ENCODE measurements around the gene CTDSPL. TPM values are rescaled to one million over a fixed set of nuclear protein-coding genes. Genes with fewer than 3 reads are reported as not detected.

The CTDSPL gene
- total and polyA plus RNA-seq, 7 donors = 19.1 to 69.1 (median 46.3) TPM

- WGBS, 2 donors = 51 to 88% methylated on average over 1 of the region's 1 CpG
- no peak overlapping the region for H3K4me3 ChIP-seq
- H3K36me3 ChIP-seq = no peaks in the 10 kb centered on the region
- H3K9me3 ChIP-seq = peaks cover 0 to 3% (median 2%) of the 10 kb centered on the region in 4 donors
- no peak for TF ChIP-seq CTCF (IDR thresholded peaks at IDR 0.05)
- no peak for TF ChIP-seq POLR2A (IDR thresholded peaks at IDR 0.05)
- TF ChIP-seq POLR2AphosphoS5 (IDR thresholded peaks at IDR 0.05) = no peak
- no peak for TF ChIP-seq EP300 (IDR thresholded peaks at IDR 0.05)
- DNase-seq = no peak
- H3K27me3 ChIP-seq = no peaks in the 10 kb centered on the region
- peaks cover 0 to 31% (median 20%) of the 10 kb centered on the region in 4 donors for H3K4me1 ChIP-seq
- intact Hi-C loops (cut with DNase I) = no loop called here
- H3K27ac ChIP-seq = no peak overlapping the region
Measured at GRCh38 chr3:37867144-37867543, 5.5 kb downstream of the CTDSPL start.

- WGBS, 2 donors = 95 to 98% methylated on average over 3 of the region's 3 CpGs
- H3K4me3 ChIP-seq = no peak overlapping the region
- no peaks in the 10 kb centered on the region for H3K4me1 ChIP-seq
- TF ChIP-seq POLR2AphosphoS5 (IDR thresholded peaks at IDR 0.05) = no peak
- TF ChIP-seq POLR2A (IDR thresholded peaks at IDR 0.05) = no peak
- no peak for TF ChIP-seq EP300 (IDR thresholded peaks at IDR 0.05)
- TF ChIP-seq CTCF (IDR thresholded peaks at IDR 0.05) = no peak
- no peaks in the 10 kb centered on the region for H3K36me3 ChIP-seq
- intact Hi-C loops (cut with DNase I) = no loop called here
- no peak for DNase-seq
- peaks cover 0 to 5% (median 2%) of the 10 kb centered on the region in 4 donors for H3K9me3 ChIP-seq
- H3K27ac ChIP-seq = no peak overlapping the region
- H3K27me3 ChIP-seq = no peaks in the 10 kb centered on the region
Measured at GRCh38 chr3:37871858-37872257, 10.2 kb downstream of the CTDSPL start.

GRCh38 chr3:37872413-37873160 is 10.9 kb downstream of the CTDSPL start:
- Histone ChIP-seq H3K27ac (no peak overlapping the region), H3K4me3 (no peak overlapping the region), H3K4me1 (no peaks in the 10 kb centered on the region), H3K27me3 (no peaks in the 10 kb centered on the region), H3K36me3 (no peaks in the 10 kb centered on the region), H3K9me3 (peaks cover 0 to 5% (median 0%) of the 10 kb centered on the region in 4 donors)
- DNase-seq = no peak
- 90 to 94% methylated on average over 5 of the region's 5 CpGs for WGBS, 2 donors
- intact Hi-C loops (cut with DNase I) = no loop called here
- TF ChIP-seq EP300 (IDR thresholded peaks at IDR 0.05) (no peak), POLR2AphosphoS5 (IDR thresholded peaks at IDR 0.05) (no peak), POLR2A (IDR thresholded peaks at IDR 0.05) (no peak), CTCF (IDR thresholded peaks at IDR 0.05) (no peak)

GRCh38 chr3:37876279-37876678 is 14.6 kb downstream of the CTDSPL start:
- Histone ChIP-seq H3K27ac (no peak overlapping the region), H3K4me3 (no peak overlapping the region), H3K4me1 (peaks cover 0 to 6% (median 0%) of the 10 kb centered on the region in 4 donors), H3K36me3 (no peaks in the 10 kb centered on the region), H3K9me3 (peaks cover 0 to 5% (median 0%) of the 10 kb centered on the region in 4 donors), H3K27me3 (no peaks in the 10 kb centered on the region)
- intact Hi-C loops (cut with DNase I) = no loop called here
- no peak for DNase-seq
- TF ChIP-seq POLR2A (IDR thresholded peaks at IDR 0.05) (no peak), POLR2AphosphoS5 (IDR thresholded peaks at IDR 0.05) (no peak), CTCF (IDR thresholded peaks at IDR 0.05) (no peak), EP300 (IDR thresholded peaks at IDR 0.05) (no peak)

Measured in sigmoid colon (tissue), 7 donors.